HG02852 (cell line): Measurements from ENCODE around the gene COA8.
"Not testable (repeated sequence)": the region's sequence is repeated elsewhere in the genome, so short reads cannot be mapped to it uniquely, and the experiment has no call there.

ENCODE experiments used
- ATAC-seq: cut with Tn5 transposase; IDR thresholded peaks from one replicate; pipeline ENCODE4 v1.9.1; 2021; ENCODE audit warnings: mild to moderate bottlenecking, moderate library complexity; ENCODE audit not compliant: unreplicated experiment

The COA8 gene

GRCh38 chr14:103568952-103569351, 6.2 kb downstream of the COA8 start:
- no peak for ATAC-seq

DNA sequence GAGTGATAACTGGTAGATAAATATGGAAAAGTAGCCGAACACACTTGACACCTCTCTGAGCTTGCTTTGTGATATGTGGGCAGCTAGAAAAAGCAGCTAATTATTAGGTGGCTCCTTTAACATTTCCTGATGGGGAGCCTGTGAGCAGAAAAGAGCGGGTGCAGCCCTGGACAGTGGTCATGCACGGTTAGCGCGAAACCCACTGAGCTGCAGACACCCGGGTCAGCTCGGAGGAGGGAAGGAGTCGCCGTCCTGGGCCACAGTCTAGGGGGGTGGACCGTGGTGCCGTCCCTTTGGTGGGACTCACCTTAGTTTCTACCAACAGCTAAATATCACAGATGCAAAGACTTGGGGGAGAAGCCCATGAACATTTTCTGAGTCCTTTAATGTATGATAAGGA, 6.6 kb downstream of the COA8 start:
- no peak for ATAC-seq

DNA sequence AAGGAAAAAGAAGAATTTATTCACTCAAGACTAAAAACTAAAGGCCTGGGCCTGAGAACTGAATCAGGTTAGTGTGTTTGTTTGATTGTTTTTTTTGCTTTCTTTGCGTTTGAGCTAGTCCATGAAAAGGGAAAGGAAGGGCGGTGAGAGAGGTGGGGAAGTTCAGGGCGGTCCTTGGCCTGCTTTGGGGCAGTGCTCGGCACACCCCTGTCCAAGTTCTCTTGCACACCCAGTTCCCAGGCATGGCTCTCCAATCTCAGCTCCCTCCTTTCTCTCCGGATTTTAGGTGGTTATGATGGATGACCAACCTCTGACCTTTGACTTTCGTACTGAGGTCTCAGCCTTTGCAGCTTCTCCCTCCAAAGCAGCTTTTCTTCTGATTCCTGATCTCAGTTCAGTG, 11.3 kb downstream of the COA8 start:
- no peak for ATAC-seq

GRCh38 chr14:103574707-103575285, 12.0 kb downstream of the COA8 start:
- ATAC-seq, result no peak

DNA sequence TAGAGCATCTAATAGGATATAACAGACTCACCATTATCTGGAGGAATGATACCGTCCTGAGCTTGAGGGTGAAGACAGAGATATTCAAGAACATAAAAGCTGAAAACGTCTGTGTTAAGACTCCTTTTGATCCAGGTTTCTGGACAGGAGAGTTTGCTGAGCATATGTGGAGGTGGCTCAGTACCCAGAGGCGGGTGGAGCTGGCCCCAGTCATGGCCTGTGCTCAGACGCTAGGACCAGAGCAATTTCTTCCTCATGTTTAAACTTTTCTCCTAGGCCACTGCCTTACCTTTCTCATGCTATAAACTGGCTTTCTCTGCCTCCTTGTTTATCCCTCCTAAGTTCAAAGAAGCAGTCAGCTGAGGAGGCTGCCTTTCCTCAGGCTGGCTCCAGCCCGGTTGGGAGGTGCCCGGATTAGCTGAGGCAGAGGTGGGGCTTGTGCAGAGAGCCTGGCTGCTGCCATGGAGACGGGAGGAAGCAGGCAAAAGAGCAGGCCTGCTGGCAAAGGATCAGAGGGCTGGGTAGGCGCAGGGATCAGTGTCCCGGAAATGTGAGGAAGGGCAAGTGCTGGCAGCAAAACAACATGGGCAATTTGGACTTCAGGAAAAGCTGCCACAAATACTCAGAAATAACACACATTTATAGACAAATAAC, 13.7 kb downstream of the COA8 start:
- ATAC-seq, result no peak

GRCh38 chr14:103578401-103579075, 15.8 kb downstream of the COA8 start:
- ATAC-seq, result no peak

GRCh38 chr14:103581206-103581605, 18.4 kb downstream of the COA8 start:
- ATAC-seq, result no peak

DNA sequence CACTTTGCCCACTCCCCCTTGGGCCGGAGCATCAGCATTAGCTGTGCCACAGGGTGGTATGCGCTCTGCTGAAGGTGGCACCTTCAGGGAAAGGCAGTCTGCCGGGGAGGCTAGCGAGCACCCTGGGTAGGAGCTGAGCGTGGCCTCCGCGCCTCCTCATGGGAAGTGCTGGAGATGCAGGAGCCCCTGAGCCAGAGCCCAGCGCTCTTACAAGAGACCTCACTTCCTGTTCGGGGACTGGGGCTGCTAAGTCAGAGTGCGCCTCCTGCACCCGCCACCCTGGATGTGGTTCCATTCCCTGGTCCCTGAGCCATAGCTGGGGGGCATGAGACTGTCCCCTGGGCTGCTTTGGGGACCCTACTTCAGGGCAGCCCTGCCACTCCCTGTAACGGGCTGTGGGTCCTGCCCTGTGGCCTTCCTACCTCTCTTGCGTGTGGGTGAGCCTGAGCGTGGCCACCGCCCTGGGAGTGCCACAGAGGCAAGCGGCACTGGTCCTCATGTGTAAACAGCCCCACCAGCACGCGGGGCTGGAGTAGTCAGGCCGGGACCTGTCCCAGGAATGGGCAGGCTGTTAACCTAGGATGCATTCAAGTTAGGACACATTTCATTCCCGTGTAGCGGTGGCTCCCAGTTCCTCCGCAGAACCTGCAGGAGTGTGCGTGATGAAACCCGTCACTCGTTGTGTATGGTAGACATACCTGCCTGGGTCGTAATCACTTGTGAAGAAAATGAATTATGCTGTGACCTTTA, 19.4 kb downstream of the COA8 start:
- ATAC-seq, result no peak

GRCh38 chr14:103584326-103584915, 21.7 kb downstream of the COA8 start:
- no peak for ATAC-seq

GRCh38 chr14:103593577-103593976, 30.8 kb downstream of the COA8 start:
- peak; percentile 92 for ATAC-seq

- no peak for ATAC-seq
These were observed 31.5 kb downstream of the COA8 start for GRCh38 chr14:103594265-103594664.

DNA sequence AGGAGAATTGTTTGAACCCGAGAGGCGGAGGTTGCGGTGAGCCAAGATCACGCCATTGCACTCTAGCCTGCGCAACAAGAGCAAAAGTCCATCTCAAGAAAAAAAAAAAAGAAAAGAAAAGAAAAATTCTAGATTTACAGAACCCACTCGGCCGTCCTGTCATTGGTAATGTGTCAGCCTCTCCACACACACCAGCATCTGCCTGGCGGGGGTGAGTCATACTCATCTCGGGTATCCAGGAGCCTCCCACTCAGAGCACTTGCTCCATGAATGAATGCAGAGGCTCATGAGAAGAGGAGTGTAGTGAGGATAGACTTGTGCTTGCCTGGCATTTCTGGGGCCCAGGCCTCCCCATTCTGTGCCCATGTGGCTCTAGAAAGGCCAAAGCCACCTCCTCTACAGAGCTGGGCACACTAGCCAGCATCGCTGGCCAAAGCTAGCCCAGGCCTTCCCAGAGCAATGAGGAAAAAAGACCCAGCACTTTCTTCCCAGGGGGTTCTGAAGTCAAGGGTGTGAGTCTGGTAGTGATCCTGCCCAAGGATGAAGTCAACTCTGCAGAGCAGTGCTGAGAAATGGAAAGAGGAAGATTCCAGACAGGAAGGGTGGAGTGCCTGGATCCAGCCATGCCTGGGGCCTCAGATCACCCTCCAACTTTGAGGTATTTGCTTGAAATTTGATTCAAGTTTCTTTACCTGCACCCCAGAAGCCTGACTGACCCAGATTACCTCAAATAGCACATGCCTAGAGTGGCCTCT, 35.0 kb downstream of the COA8 start:
- no peak for ATAC-seq

GRCh38 chr14:103600503-103600902, 37.7 kb downstream of the COA8 start:
- ATAC-seq, result no peak

- no peak for ATAC-seq
These were observed 41.9 kb downstream of the COA8 start for GRCh38 chr14:103604620-103605019.

- peak; percentile 79 for ATAC-seq
These were observed 44.4 kb downstream of the COA8 start for GRCh38 chr14:103606963-103607668.

- no peak for ATAC-seq
These were observed 45.1 kb downstream of the COA8 start for GRCh38 chr14:103607822-103608221.

- ATAC-seq, result not testable (repeated sequence)
These were observed 46.3 kb downstream of the COA8 start for GRCh38 chr14:103609081-103609480.

DNA sequence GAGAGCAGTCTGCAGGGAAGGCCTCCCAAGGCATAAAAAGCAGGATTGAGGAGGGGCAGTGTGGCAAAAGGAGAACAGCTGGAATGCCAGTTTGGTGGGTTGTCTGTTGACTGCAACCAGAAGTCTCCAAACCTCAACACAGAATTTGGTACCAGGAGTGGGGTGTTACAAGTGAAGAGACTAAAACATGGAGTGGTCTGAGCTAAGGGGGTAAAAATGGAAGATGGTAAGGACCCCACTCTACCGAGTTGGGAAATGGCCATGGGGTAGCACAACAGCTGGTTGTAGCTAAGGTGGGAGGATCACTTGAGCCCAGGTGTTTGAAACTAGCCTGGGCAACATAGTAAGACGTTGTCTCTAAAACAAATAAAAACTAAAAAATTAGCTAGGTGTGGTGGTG, 48.5 kb downstream of the COA8 start:
- ATAC-seq, result no peak

DNA sequence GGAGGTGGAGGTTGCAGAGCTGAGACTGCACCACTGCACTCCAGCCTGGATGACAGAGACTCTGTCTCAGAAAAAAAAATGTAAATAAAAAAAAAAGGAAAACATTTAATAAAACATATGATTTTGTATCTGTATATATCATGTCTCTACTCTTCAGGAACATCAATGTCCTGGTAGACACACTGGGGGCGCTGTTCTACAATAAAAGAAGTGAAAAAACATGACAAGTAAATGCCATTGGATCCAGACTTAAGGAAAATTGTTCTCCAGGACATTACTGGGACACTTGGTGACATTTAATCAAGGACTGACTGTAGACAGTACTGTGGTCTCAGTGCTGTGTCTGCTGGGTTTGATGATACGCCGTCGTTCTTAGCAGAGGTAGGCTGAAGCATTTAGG, 50.8 kb downstream of the COA8 start:
- no peak for ATAC-seq
